HG03520 (cell line): ENCODE measurements around the gene SEC22A.

ENCODE experiments used
- ATAC-seq: cut with Tn5 transposase; IDR thresholded peaks from one replicate; pipeline ENCODE4 v1.9.1; 2021; ENCODE audit warnings: mild to moderate bottlenecking, moderate library complexity; ENCODE audit not compliant: unreplicated experiment

SEC22A gene

DNA sequence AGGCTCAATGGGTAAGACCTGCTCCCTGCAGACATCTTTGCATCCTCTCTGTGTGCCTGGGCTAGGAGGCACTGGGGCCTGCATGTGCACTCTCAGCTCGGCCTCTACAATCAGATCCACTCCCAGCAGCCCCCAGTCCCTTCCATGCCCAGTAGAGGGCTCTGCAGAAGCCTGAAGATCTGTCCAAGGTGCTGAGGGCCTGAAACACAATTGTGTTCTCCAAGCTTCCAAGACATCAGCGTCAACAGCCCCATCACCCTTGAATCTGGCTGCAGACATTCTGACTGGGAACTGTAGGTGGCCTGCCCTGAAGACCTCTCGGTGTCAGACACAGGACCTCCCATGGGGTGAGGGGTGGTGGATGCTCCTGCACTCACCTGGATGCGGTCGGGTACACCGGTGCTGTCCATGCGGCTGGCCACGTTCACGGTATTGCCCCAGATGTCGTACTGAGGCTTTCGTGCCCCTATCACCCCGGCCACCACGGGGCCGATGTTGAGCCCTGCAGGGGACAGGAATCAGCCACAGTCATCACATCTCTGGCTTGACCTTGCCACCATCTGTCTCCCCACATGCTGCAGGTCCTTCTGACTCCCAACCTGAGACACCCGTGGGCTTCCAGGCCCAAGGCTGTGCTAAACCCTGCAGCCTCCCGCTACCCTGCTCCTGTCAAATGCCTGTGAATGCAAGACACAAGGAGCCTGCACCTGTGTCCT, 84.7 kb downstream of the SEC22A start:
- ATAC-seq, result no peak

DNA sequence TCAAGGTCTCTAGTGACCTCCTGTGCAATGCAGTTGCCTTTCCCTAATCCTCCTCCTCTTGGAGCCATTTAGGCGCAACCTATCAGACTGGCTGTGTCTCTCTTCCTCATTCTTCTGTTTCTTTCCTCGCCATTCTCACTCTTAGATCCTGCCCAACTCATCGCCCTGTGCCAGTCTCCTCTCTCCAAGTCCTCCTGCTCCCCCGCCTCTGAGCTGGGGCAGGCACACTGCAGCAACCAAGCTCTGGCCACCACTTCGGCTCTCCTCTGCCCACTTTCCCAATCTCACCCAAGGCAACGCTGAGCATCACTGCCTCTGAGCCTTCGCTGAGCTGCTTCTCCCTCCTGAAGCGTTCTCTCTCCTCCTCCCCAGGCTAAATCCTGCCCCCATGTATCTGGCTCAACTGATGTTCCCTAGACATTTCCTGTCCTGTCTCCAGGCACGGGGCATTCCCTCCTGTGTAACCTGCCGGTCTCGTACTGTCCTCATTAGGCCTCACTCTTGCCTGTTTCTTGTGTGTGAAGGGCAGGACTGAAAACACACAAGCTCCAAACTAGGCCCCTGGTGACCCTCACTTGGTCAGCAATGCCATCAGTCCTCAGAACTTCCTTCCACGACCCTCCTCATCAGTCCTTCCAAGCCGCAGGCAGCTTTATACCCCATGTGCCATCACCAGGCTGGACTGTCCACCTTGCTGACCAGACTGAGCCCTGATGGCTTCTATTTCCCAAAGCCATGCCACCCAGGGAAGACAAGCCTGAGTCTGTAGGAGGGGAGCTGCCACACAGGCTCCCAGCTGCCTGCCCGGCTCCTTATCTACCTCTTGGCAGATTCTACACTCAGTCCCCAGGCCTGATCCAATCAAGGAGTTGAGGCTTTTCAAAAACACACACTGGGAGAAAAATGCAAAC, 85.6 kb downstream of the SEC22A start:
- ATAC-seq, result no peak

DNA sequence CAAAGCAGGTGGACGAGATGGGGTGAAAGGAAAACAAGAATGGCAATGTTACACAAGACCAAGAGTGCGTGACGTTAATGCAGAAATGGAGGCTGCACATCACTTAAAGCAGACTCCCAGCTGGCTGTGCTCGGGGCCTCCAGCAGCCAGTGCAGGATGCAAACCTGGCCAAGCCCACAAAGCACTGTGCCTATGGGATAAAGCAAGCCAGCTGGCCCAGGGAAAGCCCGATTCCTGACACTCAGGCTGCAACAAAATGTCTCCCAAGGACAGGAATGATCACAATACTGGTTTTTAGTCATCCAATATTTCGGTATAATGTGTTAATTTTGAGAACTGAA, 86.2 kb downstream of the SEC22A start:
- no peak for ATAC-seq

DNA sequence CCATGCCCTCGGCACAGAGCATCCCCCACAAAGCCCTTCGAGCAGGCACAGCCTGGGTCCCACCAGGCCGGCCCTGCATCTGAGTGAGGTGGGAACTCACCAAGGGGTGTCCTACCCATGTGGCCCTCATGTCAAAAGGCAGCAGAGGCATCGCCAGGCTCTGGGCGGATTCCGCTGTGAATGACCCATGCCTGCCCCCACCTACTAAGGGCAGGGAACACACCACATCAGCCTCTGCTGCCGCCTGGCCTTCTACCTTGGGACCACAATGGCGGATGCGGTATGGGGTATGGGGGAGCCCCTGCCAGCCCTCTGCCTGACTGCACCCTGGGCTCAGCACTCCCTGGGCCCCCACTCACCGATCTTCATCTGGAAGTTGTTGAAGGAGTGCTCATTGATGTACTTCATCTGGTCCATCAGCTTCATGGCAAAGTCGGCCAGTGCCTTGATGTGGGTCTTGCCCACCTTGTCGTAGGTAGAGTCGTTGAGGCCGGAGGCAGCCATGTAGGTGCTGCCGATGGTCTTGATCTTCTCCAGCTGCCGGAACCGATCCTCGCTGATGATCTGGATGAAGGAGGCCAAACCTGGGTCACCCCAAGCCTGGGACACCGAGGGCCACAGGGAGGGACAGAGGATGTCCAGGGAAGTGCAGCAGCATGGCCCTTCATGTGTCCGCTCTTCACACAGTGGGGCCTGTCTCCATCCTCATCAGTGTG, 87.8 kb downstream of the SEC22A start:
- ATAC-seq, result no peak

DNA sequence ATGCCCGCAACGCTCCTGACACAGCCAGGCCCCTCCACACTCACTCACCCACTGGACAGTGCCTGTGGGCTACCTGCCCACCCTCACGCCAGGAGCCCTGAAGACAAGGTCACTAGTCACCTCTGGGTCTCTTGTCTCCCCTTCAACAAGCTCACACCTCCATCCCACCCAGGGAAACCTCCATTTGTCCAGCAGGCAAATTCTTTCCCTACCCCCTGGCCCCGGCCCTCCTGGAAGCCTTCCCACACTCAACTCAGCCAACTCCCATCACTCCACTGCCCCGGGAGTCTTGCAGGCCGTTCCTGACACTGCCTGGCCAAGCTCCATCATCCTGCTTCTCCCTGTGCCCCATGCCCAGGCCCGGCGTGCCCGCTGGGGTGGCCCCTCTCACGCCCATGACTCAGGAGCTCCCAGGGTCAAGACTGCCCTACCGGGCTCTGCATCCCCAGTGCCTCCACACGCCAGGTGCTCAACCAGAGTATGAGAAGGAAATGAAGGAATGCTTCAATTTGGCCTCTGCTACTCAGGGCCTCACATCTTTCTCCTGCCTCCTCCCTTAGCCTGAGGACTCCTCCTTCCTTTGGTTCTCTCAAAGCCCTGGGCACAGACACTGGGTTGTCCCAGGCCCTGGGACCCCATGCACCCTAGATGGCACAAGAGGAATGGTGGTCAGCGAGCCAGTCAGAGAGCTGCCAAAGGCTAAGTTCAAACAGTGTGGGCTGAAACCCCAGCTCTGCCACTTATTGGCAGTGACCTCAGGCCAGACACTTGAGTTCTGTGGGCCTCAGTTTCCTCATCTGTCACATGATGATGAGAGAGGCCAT, 88.6 kb downstream of the SEC22A start:
- no peak for ATAC-seq

DNA sequence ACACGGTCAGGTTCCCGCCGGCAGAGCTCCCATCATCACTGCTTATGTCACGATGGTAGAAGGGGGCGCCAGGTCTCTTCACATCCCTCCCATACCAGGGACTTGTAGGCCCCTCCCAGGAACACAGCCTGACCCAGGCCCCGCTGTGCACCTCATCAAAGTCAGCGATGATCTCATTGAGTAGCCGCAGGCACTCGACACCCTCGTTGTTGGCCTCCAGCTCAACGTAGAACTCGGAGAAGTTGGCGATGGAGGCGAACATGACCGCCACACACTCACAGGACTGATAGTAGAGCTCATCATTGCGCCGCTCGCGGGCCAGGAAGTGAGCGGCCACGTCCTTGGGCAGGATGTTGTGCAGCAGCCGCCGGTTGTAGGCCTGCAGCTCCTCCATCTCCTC, 89.2 kb downstream of the SEC22A start:
- ATAC-seq, result no peak

DNA sequence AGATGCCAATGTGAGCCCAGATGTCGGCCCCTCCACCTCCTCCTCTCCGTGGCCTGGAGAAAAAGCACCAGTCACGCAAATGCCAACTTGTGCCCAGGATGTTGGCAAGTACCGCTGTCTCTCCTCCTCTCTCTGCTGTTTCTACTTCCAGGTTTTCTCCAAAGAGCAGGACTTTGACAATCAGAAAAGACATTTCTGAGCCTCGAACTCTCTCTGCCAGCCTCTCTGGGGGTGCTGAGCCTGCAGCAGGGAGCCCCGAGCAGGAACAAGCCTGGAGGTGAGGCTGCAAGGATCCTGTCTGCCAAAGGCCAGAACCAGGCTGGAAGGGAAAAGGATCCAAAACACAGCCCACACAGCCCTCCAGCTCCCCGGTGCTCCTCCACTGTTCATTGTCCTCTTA, 89.7 kb downstream of the SEC22A start:
- no peak for ATAC-seq

DNA sequence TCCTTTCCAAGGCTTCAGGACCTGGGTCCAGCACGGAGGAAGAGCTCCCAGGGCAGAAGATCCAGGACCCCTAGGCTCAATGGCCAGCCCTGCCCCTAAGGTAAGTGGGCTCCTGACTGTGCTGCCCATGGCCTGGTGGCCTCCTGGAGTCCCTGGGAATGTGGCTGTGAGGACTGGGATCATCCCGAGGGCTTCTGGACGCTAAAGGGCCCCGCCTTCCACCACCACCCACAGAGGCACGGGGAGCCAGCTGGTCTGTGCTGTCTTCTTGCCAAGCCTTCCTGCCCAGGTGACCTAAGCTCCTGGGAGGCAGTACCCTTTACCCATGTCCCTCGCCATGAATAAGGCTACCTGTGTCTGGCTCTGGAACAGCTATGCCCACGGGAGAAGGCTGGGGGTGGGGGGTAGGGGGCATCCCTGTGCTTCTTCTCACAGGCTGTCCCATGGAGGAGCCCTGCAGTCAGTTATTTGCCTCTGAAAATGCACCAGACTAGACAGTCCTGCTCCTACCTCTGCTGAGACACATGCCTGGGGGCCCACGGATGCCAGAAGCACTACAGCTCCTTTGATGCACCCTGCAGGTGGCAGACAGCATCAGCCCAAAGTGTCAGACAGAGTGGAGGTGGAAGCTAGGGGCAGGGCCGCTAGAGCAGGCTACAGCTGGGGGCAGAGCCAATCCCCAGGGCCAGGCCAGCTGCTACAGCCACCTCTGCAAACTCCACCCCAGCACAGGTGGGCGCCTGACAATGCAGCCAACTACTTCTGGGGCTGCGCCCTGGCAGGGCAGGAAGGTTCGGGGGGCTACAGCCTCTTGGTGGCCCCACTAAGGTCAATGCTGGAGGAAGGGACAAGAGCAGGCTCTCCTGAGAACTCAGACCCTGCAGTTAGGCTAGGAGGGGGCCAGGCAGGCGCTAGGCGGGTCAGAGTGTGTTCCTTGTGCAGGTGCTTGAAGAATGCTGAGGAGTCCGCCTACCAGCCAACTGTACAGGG, 90.9 kb downstream of the SEC22A start:
- no peak for ATAC-seq

DNA sequence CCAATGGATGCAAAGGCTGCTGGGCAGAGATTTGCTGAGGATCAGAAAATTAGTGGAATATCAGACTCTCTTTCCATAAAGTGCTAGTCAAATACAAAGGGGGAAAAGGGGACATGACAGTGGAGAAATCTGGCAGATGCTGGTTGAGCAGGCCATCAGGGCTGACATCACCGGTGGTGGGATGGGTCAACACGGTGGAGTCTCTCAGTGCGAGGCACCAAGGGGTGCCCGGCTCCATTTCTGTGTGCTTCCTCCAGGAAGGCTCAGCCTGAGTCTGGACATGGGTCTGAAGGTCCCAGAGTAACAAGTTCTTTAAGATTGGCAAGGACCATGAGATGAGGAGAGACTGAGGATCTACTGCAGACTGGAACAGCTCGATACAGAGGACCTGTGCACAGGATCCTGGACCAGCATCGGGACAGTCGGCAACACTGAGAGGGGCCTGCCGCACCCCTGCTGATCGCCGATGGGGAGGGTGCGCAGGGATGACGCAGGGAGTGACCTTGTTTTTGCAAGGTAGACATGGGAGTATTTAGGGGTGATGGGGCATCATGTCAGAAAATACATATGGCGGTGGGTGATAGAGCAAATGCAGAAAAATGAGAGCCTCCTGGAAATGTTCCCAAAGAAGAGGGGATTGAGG, 92.7 kb downstream of the SEC22A start:
- no peak for ATAC-seq

DNA sequence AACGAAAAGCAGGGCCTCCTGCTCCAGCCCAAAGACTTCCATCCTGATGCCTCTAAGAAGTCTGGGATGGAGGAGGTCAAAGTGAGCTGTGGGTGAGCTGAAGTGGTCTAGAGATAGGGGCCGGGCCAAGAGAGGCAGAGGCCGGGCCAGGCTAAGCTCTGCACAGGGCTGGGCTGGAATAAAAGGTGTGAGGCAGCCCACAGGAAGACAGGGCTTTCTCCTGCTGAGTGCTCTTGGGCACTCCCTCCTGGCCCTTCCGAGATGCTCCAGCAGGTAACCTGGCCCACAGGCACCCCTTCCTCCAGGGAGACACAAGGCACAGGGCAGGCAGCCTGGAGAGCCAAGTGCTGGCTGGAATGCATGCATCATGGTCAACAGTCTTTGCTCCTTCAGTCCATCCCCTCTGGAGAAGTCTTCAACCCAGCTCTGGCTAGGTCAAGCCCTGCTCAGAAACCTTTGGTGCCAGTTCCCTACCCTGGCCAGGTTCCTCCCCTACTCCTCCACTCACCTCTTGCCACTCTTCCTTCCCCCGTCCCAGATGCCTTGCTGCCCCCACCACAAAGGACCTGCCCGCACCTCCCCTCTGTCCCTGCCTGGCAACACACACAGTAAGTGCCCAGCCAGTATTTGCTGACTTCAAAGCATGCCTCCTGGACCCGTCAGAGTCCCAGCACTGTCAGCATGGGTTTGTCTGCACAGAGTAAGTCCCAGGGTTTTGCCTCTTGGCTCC, 93.6 kb downstream of the SEC22A start:
- ATAC-seq, result no peak

DNA sequence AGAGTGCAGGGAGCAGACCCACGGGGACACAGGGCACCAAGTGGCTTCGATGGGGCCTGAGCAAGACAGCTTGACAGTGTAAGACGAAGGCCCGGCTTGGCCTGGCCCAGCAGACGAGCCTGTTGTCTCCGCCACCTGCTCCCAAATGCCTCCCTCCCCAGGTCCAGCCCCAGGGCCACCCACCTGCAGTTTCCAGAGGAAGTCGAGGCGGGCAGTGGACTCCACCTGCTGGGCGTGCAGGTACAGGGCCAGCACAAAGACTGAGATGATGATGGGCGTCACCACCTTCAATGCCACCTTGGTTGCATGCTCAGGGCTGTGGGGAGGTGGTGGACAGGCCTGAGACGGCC, 94.1 kb downstream of the SEC22A start:
- no peak for ATAC-seq

DNA sequence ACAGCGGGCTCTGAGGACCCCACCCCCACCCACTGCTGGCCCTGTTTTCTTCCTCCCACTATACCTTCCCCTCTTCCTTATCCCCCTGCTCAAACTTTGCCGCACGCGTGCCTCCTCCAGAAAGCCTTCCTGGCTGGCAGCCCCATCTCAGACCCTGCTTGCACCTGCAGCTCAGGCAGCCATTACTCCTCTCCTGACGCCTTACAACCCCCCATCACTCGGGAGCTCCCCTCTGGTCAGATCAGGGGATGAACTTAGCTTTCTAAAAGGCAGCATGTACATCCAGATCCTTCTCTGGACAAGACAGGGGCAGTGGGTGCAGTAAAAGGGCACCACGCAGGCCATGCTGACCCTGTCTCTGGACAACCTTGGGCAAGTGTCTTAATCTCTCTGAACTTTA, 94.5 kb downstream of the SEC22A start:
- ATAC-seq, result no peak

DNA sequence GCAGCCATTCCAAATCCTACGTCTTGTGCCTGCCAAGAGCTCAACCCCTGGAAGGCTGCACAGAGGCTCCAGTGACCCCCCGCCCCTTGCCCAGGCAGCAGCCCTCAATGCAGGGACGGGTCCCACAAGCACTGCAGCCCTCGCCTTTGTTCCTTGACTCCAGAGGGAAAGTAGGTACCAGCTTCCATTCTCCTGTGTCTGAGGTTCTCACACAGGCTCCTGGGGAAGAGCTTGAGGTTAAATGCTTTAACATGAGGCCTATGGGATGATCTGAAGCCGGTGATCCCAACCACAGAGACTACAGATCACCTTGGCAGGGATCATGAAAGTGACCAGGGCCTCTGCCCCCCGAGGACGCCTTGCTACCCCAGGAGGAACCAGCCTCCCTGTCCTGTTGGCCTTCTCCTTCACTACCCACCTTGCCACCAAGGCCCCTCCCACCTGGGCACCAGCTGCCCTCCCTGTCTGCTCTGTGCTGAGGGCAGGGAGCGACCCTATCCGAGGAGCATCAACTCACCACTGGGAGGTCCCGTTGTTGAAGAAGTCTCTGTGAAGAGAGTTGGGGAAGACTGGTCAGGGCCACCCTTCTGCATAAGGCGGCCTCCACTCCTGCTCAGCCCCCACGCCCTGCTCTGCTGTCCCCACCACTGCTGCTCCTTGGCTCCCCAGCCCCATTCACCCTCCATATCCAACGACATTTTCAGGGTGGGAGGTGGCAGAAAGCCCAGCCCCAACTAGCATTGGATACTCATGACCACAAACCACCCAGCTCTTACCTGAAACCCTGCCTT, 95.3 kb downstream of the SEC22A start:
- ATAC-seq, result no peak

DNA sequence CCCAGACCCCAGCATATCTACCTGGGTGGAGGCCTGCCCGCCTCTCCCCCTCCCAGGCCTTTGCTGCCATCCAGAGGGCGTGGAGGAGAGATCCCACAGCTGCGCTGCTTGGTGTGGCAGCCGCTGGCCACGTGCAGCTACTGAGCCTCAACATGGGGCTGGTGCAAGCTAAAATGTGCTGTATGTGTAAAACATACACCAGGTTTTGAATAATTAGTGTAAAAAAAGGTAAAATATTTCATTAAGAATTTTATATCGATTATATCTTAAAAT, 95.8 kb downstream of the SEC22A start:
- no peak for ATAC-seq

DNA sequence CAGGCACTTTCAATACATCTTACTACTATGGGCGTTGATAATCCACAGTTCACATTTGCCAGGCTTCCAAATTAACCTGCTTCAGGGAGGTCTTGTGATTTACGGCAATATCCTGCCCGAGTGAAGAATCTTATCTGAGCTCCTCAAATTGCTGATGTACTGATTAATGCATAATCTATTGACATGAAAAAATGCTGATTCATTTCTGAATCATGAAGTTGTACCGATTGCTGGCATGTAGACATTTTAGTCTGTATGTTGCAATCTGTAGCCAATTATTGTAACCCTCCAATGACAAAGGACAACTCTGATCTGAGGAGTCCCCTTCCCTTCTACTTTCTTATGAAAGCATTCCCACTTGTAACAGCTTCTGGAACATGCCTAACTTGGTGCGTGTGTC, 97.2 kb downstream of the SEC22A start:
- ATAC-seq, result no peak

DNA sequence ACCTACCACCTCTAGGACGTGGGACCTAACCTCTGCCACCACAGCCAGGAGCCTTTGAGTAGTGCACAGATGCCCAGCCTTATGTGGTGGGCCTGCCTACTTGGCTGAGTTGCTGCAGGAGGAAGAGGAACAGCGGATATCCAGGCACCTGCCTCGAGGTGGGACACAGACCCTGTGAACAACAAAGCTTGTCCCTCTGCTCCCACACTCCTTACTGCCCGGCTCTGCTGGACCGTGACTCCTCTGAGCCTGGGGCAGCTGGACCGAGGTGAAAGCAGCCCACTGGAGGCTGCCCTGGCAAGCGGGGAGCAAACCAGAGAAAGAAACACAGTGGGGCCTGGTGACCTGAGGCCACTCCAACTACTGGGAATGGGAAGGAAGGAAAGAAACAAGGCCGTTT, 97.8 kb downstream of the SEC22A start:
- no peak for ATAC-seq

DNA sequence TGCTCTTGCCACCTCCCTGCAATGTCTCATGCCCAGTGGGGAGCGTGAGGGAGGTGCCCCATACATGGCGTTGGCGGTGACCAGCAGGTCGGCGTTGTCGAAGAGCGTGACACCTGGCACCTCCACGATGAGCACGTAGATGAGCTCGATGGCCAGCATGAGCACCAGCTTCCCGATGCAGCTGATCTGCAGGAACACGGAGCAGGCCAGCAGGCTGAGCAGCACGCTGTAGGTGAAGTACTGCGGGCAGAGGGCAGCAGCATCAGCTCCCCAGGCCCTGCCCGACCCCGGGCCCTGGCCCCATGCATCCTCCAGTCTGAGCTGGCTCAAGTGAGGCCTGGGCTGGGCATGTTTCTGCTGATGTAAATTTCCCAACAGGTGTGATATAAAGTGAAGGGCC, 98.3 kb downstream of the SEC22A start:
- no peak for ATAC-seq

DNA sequence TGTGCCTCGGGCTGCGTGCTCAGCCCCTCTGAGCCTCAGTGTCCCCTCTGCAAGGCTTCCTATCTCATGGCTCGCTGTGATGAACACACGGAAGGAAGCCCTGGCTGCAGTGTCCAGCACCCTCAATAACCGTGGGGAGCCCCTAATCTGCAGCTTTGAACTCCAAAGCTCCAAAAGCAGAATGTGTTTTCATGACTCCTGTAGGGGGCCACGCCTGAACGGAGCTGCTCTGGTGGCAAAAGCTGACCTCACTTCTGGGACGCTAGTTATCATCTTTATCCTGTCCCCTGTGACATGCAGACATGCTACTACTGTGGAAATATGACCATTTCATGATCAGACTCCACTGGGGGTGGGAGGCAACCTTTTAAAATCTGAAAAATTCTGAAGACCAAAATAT, 98.8 kb downstream of the SEC22A start:
- ATAC-seq, result no peak
